K562 (cell line): ENCODE results near the gene ROM1. TPM values are rescaled to one million over a fixed set of nuclear protein-coding genes. Genes with fewer than 3 reads are reported as not detected.

Source experiments
- CBFA2T3 ChIP-seq: fragments of 450-650 bp; IDR thresholded peaks from 2 replicates; pipeline ENCODE4 v1.6.1; 2017
- ID3 ChIP-seq, 2 experiments: fragments of 250-450 bp in 1 of 2; fragments of 450-650 bp in 1 of 2; sonication (Bioruptor Pico) in 1 of 2; IDR thresholded peaks; 2 replicates each; pipeline versions ENCODE4 v1.6.1 to v1.8.0; 2016 to 2021; ENCODE audit warnings: mild to moderate bottlenecking in 2 of 2, moderate library complexity in 2 of 2, missing compliant biosample characterization in 1 of 2, missing genetic modification characterization in 1 of 2
- MGA ChIP-seq: fragments of 450-650 bp; IDR thresholded peaks from 2 replicates; pipeline ENCODE4 v1.6.1; 2016; ENCODE audit warnings: mild to moderate bottlenecking, moderate library complexity
- ZNF609 ChIP-seq: sonication (generic); formaldehyde crosslinking; IDR thresholded peaks from 2 replicates; pipeline ENCODE4 v1.8.1; 2023; ENCODE audit warnings: missing genetic modification reagents, mild to moderate bottlenecking, borderline replicate concordance
- polyA plus RNA-seq, 8 experiments: library from polyadenylated mRNA; depleted of rRNA in 4 of 8; stranded (reverse) in 5 of 8; unstranded in 3 of 8; fragments of >200 nt; fragmentation: Nextera tagmentation in 2 of 8; fragmentation: Illumina TruSeq in 1 of 8; extraction: Ambion mirVana in 2 of 8; extraction: Trizol in 1 of 8; gene quantifications; 2 replicates each; pipeline versions ENCODE4 v1.2.1 to v1.2.3, GENCODE V29; 2011 to 2014; ENCODE audit warnings: inconsistent platforms in 1 of 8, missing spikeins in 1 of 8
- total RNA-seq, 7 experiments: library from RNA; depleted of rRNA in 6 of 7; stranded (reverse); fragments of >200 nt in 6 of 7; fragmentation: Illumina TruSeq in 2 of 7; extraction: Trizol in 2 of 7; gene quantifications; 2 replicates each; pipeline versions ENCODE4 v1.2.1 to v1.2.3, GENCODE V29; 2011 to 2021; ENCODE audit warnings: low replicate concordance in 1 of 7

Gene ROM1
- total and polyA plus RNA-seq, 9 of the 15 experiments (the other 6 are each of a cell fraction or from before 2014, with no cell fraction given), result 0.75 to 4.0 (median 2.6) TPM

- TF ChIP-seq ID3 (CRISPR knock-in tag; IDR thresholded peaks at IDR 0.05) (no peak), ID3 (tag; IDR thresholded peaks at IDR 0.05) (peak; percentile 37; the same call in 1 of the 2 replicates), ZNF609 (CRISPR knock-in tag) (no peak), MGA (peak; percentile 69; the same call in 1 of the 2 replicates), CBFA2T3 (no peak)
Observed at GRCh38 chr11:62601122-62601371, 12.0 kb upstream of the ROM1 start (continued).
